HFFc6 (cell line): ENCODE measurements around the gene CASP3. TPM values are rescaled to one million over a fixed set of nuclear protein-coding genes. Genes with fewer than 3 reads are reported as not detected.

Experiments
- DNase-seq: peaks from one replicate; pipeline ENCODE4 v3.0.0-alpha.2; 2018
- H3K27ac Mint-ChIP-seq: 2 replicates; pipeline ENCODE4 v1.8.0; 2020; ENCODE audit warnings: mild to moderate bottlenecking, mixed read lengths
- H3K27me3 Mint-ChIP-seq: 2 replicates; pipeline ENCODE4 v1.8.0; 2021; ENCODE audit warnings: mild to moderate bottlenecking, moderate library complexity, mixed read lengths; ENCODE audit not compliant: insufficient read depth
- H3K36me3 Mint-ChIP-seq: 2 replicates; pipeline ENCODE4 v1.8.0; 2021; ENCODE audit warnings: low read depth, mixed read lengths
- H3K4me1 Mint-ChIP-seq: 2 replicates; pipeline ENCODE4 v1.8.0; 2020; ENCODE audit warnings: low read depth, mixed read lengths
- H3K4me3 Mint-ChIP-seq: 2 replicates; pipeline ENCODE4 v1.8.0; 2020; ENCODE audit warnings: mild to moderate bottlenecking, moderate library complexity, mixed read lengths
- H3K9me3 Mint-ChIP-seq: 2 replicates; pipeline ENCODE4 v1.8.0; 2020; ENCODE audit warnings: mild to moderate bottlenecking, mixed read lengths
- long read RNA-seq: library from polyadenylated mRNA; unstranded; transcript quantifications from one replicate; pipeline ENCODE4 v2.0.0, GENCODE V29; 2019
- total RNA-seq, 6 experiments: library from RNA; stranded (reverse); fragmentation: NEBNext Ultra II Directional; extraction: Animal tissue kit (Norgen Biotek cat#: 25700); gene quantifications; 2 replicates in 1 of 6; 3 replicates in 5 of 6; pipeline ENCODE4 v1.2.3, GENCODE V29; 2021
- TF ChIP-seq, protein P1 (sequence below): fragments of 200-600 bp; sonication (generic); IDR thresholded peaks from 2 replicates; pipeline ENCODE4 v1.5.0; 2021; ENCODE audit warnings: antibody characterized with exemption, mild to moderate bottlenecking

Gene CASP3
- total RNA-seq, result 10 to 100 TPM; 25.8 to 31.6 (median 26.5) TPM
- long read RNA-seq, transcript CASP3-201 (8 exons, 2,673 nt), result minor isoform, 16 of 52 reads
- long read RNA-seq, transcript CASP3-206 (7 exons, 2,540 nt), result major isoform, 25 of 52 reads
- long read RNA-seq, partial matches to known transcripts, result 5 of 52 reads
- long read RNA-seq, other reads (novel, unspliced or antisense), result 6 of 52 reads

DNA sequence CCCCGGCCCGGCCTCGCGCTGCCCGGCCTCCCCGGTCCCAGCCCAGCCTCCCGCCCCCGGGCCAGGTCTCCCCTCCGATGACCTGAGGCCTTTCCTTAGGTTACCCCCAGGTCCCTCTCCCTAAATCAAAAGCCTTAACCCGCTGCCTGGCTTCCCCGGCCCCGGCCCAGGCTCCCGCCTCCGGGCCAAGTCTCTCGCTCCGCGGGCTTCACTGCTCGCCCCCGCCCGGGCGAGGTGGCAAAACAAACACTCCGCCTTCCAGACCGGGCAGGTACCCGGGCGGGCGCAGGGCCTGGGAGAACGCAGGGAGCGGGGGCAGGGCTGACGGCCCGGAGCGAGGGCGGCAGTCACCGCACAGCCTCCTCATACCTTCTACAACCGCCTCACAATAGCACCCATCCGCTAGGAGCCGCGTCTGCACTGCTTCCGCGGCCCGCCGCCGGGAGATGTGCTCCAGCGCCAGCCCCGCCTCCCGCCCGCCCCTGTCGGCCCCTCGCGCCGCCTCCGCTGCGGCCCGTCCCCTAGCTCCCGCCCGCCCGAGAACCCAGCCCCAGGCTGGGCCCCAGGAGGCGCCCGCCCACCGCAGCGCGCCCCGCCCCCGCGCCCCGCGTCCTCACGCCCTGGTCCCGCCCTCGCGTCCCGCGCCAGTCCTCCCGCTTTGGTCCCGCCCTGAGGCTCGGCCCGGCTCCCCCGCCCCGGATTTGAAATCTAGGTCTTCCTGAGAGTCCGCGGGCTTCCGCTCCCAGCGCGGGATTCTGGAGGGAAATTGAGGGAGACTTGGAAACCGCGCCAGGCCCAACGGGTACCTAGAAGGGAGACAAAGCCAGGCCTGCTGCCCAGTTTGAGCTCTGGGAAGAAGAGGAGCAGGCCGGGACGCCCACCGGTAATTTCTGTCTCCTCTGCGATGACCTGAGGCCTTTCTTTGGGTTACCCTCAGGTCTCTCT, at the start of gene CASP3, which contains the start of gene PRIMPOL:
Gene CASP3, minus strand, starts transcription at position 422 of the 945 bp plus-strand sequence. CDS start 10,994 bp downstream, outside the sequence.
Gene PRIMPOL, plus strand, starts transcription at position 713 of the 945 bp plus-strand sequence. CDS start 7,403 bp downstream, outside the sequence.
- peaks cover 75% of the 10 kb centered on the region for H3K4me1 Mint-ChIP-seq

DNA sequence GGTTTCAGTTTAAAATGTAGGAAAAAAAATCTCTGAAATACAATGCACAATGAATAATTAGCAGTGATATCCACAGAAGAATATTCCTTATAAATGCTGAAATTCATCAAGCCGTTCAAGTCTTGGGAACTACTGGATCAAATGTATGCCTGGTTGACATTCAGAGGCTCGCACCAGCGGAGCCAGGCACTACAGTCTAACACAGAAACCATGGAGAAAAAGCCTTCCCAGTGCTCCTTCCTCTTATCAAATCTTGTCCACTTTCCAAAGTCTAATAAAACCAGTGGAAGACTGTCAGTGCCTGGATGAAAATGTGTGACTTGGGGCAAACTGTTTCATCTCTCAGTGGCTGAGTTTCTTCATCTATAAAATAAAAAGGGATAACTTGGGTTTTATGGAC, 48.7 kb upstream of the CASP3 start:
- no peaks in the 10 kb centered on the region for H3K9me3 Mint-ChIP-seq
- H3K4me3 Mint-ChIP-seq, result no peak overlapping the region
- peaks cover 29% of the 10 kb centered on the region for H3K4me1 Mint-ChIP-seq
- TF ChIP-seq, protein P1, sequence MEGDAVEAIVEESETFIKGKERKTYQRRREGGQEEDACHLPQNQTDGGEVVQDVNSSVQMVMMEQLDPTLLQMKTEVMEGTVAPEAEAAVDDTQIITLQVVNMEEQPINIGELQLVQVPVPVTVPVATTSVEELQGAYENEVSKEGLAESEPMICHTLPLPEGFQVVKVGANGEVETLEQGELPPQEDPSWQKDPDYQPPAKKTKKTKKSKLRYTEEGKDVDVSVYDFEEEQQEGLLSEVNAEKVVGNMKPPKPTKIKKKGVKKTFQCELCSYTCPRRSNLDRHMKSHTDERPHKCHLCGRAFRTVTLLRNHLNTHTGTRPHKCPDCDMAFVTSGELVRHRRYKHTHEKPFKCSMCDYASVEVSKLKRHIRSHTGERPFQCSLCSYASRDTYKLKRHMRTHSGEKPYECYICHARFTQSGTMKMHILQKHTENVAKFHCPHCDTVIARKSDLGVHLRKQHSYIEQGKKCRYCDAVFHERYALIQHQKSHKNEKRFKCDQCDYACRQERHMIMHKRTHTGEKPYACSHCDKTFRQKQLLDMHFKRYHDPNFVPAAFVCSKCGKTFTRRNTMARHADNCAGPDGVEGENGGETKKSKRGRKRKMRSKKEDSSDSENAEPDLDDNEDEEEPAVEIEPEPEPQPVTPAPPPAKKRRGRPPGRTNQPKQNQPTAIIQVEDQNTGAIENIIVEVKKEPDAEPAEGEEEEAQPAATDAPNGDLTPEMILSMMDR, result no peak
- no peaks in the 10 kb centered on the region for H3K27me3 Mint-ChIP-seq
- DNase-seq, result no peak
- H3K27ac Mint-ChIP-seq, result no peak overlapping the region
- H3K36me3 Mint-ChIP-seq, result peaks cover 29% of the 10 kb centered on the region

More for the DNA sequence above, at the start of gene CASP3, which contains the start of gene PRIMPOL:
- TF ChIP-seq, protein P1, result peak; percentile 55
- Mint-ChIP-seq H3K27me3 (peaks cover 2% of the 10 kb centered on the region), H3K27ac (peak within 1 kb of the TSS; percentile 95), H3K9me3 (no peaks in the 10 kb centered on the region), H3K4me3 (peak within 1 kb of the TSS; percentile 94), H3K36me3 (peaks cover 17% of the 10 kb centered on the region)
- peak; percentile 93 for DNase-seq

DNA sequence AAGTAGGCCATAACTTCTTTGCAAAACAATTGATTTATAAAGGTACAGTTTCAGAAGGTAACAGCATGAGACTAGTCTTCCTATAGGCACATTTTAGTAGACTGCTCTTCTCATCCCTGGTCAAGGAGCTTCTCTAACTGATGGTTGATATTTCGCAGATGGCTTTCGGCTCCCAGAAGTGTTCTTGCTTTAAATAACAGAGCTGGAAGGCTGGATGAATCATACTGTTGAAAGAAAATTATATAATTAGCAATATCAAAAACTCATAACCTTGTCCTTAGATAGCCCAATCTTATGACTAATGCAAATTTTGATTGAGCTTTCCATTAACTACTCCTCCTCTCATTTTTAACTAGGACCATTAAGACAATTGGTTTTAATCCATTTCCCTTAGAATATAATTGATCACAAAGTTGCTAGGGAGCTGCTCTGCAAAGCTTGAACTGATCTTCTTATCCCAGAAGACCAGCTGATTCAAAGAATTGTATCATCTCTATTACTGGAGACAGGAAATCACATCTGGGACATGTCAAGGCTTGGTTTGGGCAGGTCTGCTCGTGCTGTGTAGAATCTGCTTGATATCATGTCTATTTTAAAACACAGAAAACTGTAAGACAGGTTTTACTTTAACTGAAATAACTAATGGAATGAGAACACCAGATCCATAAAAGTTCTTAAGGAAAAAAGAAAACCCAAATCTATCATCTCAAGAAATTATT, 46.1 kb upstream of the CASP3 start:
- TF ChIP-seq, protein P1, result no peak
- Mint-ChIP-seq H3K36me3 (peaks cover 24% of the 10 kb centered on the region), H3K27ac (peak overlapping the region; percentile 26; the same call in 1 of the 2 replicates), H3K9me3 (no peaks in the 10 kb centered on the region), H3K4me1 (peaks cover 24% of the 10 kb centered on the region), H3K4me3 (no peak overlapping the region), H3K27me3 (no peaks in the 10 kb centered on the region)
- no peak for DNase-seq

DNA sequence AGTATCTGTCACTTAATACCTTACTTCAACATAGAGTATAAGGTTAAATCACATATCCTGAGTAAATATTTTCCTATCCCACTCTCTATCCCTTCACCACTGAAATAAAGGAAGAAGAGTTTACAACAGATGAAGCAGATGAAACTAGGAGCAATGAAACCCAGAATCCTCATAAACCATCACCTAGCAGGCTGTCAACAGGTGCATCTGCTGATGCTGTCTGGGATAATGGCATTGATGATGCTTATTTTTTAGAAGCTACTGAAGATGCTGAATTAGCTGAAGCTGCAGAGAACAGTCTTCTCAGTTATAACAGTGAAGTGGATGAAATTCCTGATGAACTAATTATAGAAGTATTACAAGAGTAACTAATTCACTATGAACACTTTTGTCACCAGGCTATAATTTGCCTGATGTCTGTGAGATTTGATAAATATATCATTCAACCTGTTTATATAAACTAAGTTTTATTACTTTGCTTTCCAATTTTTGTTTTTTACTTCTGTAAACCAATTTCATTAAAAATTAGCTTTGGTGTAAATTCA, 45.2 kb upstream of the CASP3 start:
- H3K4me1 Mint-ChIP-seq, result peaks cover 20% of the 10 kb centered on the region
- H3K9me3 Mint-ChIP-seq, result no peaks in the 10 kb centered on the region
- TF ChIP-seq, protein P1, result no peak
- no peak overlapping the region for H3K4me3 Mint-ChIP-seq
- no peak overlapping the region for H3K27ac Mint-ChIP-seq
- H3K36me3 Mint-ChIP-seq, result peaks cover 24% of the 10 kb centered on the region
- DNase-seq, result no peak
- no peaks in the 10 kb centered on the region for H3K27me3 Mint-ChIP-seq

DNA sequence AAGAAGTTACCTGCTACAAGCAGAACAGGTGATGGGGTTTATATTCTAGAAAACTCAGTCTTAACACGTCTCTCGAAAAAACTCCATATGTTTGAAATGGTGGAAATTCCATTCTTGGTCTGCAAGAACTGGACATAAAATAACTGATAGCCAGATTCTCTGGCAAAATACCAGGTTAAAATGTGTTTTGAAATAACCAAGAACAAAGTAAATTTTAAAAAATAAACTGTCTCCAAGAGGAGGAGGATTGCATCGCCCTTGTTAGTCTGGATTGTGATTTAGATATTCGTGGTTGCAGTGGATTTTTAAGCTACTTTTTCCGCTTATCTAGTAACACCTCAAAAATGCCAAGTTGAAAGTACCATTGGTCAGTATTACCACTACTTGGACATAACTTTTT, 43.8 kb upstream of the CASP3 start:
- Mint-ChIP-seq H3K9me3 (no peaks in the 10 kb centered on the region), H3K27ac (no peak overlapping the region), H3K27me3 (no peaks in the 10 kb centered on the region), H3K36me3 (peaks cover 24% of the 10 kb centered on the region), H3K4me3 (no peak overlapping the region), H3K4me1 (peaks cover 35% of the 10 kb centered on the region)
- DNase-seq, result no peak
- TF ChIP-seq, protein P1, result no peak
